LNCaP clone FGC (cell line): ENCODE results near the gene DIP2A.
A peak's percentile ranks its signal among the peaks of the same experiment; 100 is the strongest.

ENCODE experiments used
- DNase-seq: peaks from one replicate; pipeline ENCODE4 v3.0.0-alpha.2; 2011; ENCODE audit warnings: low read depth
- H3K4me3 ChIP-seq: 2 replicates; pipeline ENCODE4 v1.5.1; 2011; ENCODE audit warnings: mild to moderate bottlenecking, low read depth, low read length, control low read depth
- CTCF ChIP-seq: IDR thresholded peaks from 2 replicates; pipeline ENCODE4 v1.5.1; 2012; ENCODE audit warnings: mild to moderate bottlenecking; ENCODE audit not compliant: control insufficient read depth, insufficient read depth; ENCODE audit errors: extremely low read depth

The DIP2A gene

GRCh38 chr21:46503922-46504550 is 45.3 kb downstream of the DIP2A start:
- H3K4me3 ChIP-seq, result no peak overlapping the region
- no peak for DNase-seq
- no peak for TF ChIP-seq CTCF

- no peak for DNase-seq
- TF ChIP-seq CTCF, result no peak
- H3K4me3 ChIP-seq, result no peak overlapping the region
These were observed 46.0 kb downstream of the DIP2A start for GRCh38 chr21:46504666-46505065.

GRCh38 chr21:46507562-46507961 is 48.9 kb downstream of the DIP2A start:
- H3K4me3 ChIP-seq, result no peak overlapping the region
- DNase-seq, result no peak
- TF ChIP-seq CTCF, result no peak

GRCh38 chr21:46509741-46510502 is 51.2 kb downstream of the DIP2A start:
- no peak for TF ChIP-seq CTCF
- peak; percentile 84 for DNase-seq
- no peak overlapping the region for H3K4me3 ChIP-seq

- TF ChIP-seq CTCF, result no peak
- peak; percentile 62 for DNase-seq
- H3K4me3 ChIP-seq, result no peak overlapping the region
These were observed 56.4 kb downstream of the DIP2A start for GRCh38 chr21:46515109-46515508.

GRCh38 chr21:46516068-46516467 is 57.4 kb downstream of the DIP2A start:
- no peak for DNase-seq
- H3K4me3 ChIP-seq, result no peak overlapping the region
- TF ChIP-seq CTCF, result no peak

GRCh38 chr21:46517361-46517760 is 58.7 kb downstream of the DIP2A start:
- DNase-seq, result no peak
- TF ChIP-seq CTCF, result no peak

More at GRCh38 chr21:46517361-46517760, 58.7 kb downstream of the DIP2A start:
- no peak overlapping the region for H3K4me3 ChIP-seq
